BLaER1 treated with 17β-estradiol and CSF1 and Interleukin-3, amounts not matched to agents 10 nM and 100 nM (cell line): ENCODE data around the gene CUZD1.
"Not testable (repeated sequence)": the region's sequence is repeated elsewhere in the genome, so short reads cannot be mapped to it uniquely, and the experiment has no call there.

Experiments
- H3K27ac ChIP-seq, 11 experiments: shearing (Covaris generic); formaldehyde crosslinking; 2 replicates each; pipeline ENCODE4 v1.8.1; 2022
- H3K27me3 ChIP-seq, 11 experiments: shearing (Covaris generic); formaldehyde crosslinking; 2 replicates each; pipeline ENCODE4 v1.8.1; 2022
- H3K36me3 ChIP-seq, 11 experiments: shearing (Covaris generic); formaldehyde crosslinking; 2 replicates each; pipeline ENCODE4 v1.8.1; 2022
- H3K4me1 ChIP-seq, 10 experiments: shearing (Covaris generic); formaldehyde crosslinking; 2 replicates each; pipeline ENCODE4 v1.8.1; 2022
- H3K4me2 ChIP-seq, 11 experiments: shearing (Covaris generic); formaldehyde crosslinking; 2 replicates each; pipeline ENCODE4 v1.8.1; 2022
- H3K4me3 ChIP-seq, 10 experiments: shearing (Covaris generic); formaldehyde crosslinking; 2 replicates each; pipeline ENCODE4 v1.8.1; 2022
- H3K9ac ChIP-seq, 11 experiments: shearing (Covaris generic); formaldehyde crosslinking; 2 replicates each; pipeline ENCODE4 v1.8.1; 2022
- H3K9me3 ChIP-seq, 11 experiments: shearing (Covaris generic); formaldehyde crosslinking; replicated peaks in 1 of 11; 2 replicates each; pipeline ENCODE4 v1.8.1; 2022
- H4K20me1 ChIP-seq, 11 experiments: shearing (Covaris generic); formaldehyde crosslinking; 2 replicates each; pipeline ENCODE4 v1.8.1; 2022
- Cebpa-rat ChIP-seq, 11 experiments: shearing (Covaris generic); IDR thresholded peaks; 2 replicates each; pipeline ENCODE4 v1.8.1; 2022

CUZD1 gene

GRCh38 chr10:122859527-122859926, 13.9 kb upstream of the CUZD1 start:
- 0 out of 22 replicates have a peak overlapping the region, but pooled peaks of 1 of the 11 experiments have one; percentile 7 for H3K27ac ChIP-seq
- peak overlapping the region in 10 of 11 experiments; percentile 4 to 91 (median 66); a peak in 16 of 22 replicates for H3K4me2 ChIP-seq
- no peaks in the 10 kb centered on the region for H3K27me3 ChIP-seq
- no peak for TF ChIP-seq Cebpa-rat (IDR thresholded peaks at IDR 0.05)
- H3K9ac ChIP-seq: no peak overlapping the region
- peaks cover 6 to 68% (median 36%) of the 10 kb centered on the region in 10 experiments; a peak in 17 of 20 replicates for H3K4me1 ChIP-seq
- H3K36me3 ChIP-seq: no peaks in the 10 kb centered on the region
- peaks cover 0 to 31% (median 10%) of the 10 kb centered on the region in 11 experiments; a peak in 10 of 22 replicates for H3K9me3 ChIP-seq
- no peak overlapping the region for H3K4me3 ChIP-seq
- H4K20me1 ChIP-seq: no peaks in the 10 kb centered on the region

GRCh38 chr10:122858042-122858441, 12.4 kb upstream of the CUZD1 start:
- H3K9ac ChIP-seq, H3K27ac ChIP-seq, H3K36me3 ChIP-seq, H3K27me3 ChIP-seq, H3K4me3 ChIP-seq, H4K20me1 ChIP-seq: not testable (repeated sequence)
- H3K4me2 ChIP-seq: peak overlapping the region in 1 of 11 experiments; percentile 70; a peak in 2 of 22 replicates
- H3K9me3 ChIP-seq: peaks cover 0 to 40% (median 13%) of the 10 kb centered on the region in 11 experiments; a peak in 12 of 22 replicates
- H3K4me1 ChIP-seq: peaks cover 6 to 83% (median 47%) of the 10 kb centered on the region in 10 experiments; a peak in 17 of 20 replicates

- Histone ChIP-seq H3K4me3 (no peak overlapping the region), H3K4me2 (peak overlapping the region in 6 of 11 experiments; percentile 16 to 36 (median 28); a peak in 11 of 22 replicates), H3K9ac (no peak overlapping the region), H3K9me3 (peaks cover 9 to 51% (median 25%) of the 10 kb centered on the region in 11 experiments; a peak in 17 of 22 replicates), H3K36me3 (peaks cover 0 to 8% (median 0%) of the 10 kb centered on the region in 11 experiments; a peak in 1 of 22 replicates), H3K27me3 (no peaks in the 10 kb centered on the region), H3K4me1 (peaks cover 6 to 81% (median 46%) of the 10 kb centered on the region in 10 experiments; a peak in 17 of 20 replicates), H4K20me1 (no peaks in the 10 kb centered on the region), H3K27ac (no peak overlapping the region)
- TF ChIP-seq Cebpa-rat (IDR thresholded peaks at IDR 0.05): no peak
These were observed 11.2 kb upstream of the CUZD1 start for GRCh38 chr10:122856902-122857301.

DNA sequence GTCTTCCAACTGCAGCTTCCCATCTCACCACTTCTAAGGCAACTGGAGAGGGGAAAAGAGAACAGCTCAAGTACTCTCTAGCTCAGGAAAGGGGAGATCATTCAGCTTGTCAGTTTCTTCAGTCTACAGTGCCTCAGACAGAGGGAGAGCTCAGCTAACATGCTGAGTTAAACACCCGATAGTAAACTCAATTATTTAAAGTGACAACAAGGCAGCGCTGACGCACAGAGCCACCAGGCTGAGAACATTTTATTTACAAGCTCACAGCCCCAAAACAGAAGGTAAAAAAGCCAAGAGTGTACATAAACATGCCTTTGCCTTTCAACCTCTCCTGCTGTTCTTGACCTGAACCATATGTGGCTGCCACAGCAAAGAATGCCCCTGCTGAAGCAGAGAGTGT, 10.1 kb upstream of the CUZD1 start:
- Histone ChIP-seq H3K4me1 (peaks cover 6 to 76% (median 43%) of the 10 kb centered on the region in 10 experiments; a peak in 17 of 20 replicates), H3K27ac (no peak overlapping the region), H3K4me2 (peak overlapping the region in 4 of 11 experiments; percentile 16 to 36 (median 26); a peak in 3 of 22 replicates), H3K9ac (no peak overlapping the region), H3K27me3 (no peaks in the 10 kb centered on the region), H3K9me3 (peaks cover 12 to 63% (median 36%) of the 10 kb centered on the region in 11 experiments; a peak in 17 of 22 replicates), H4K20me1 (no peaks in the 10 kb centered on the region), H3K4me3 (no peak overlapping the region), H3K36me3 (peaks cover 0 to 8% (median 0%) of the 10 kb centered on the region in 11 experiments; a peak in 1 of 22 replicates)
- TF ChIP-seq Cebpa-rat (IDR thresholded peaks at IDR 0.05): no peak

DNA sequence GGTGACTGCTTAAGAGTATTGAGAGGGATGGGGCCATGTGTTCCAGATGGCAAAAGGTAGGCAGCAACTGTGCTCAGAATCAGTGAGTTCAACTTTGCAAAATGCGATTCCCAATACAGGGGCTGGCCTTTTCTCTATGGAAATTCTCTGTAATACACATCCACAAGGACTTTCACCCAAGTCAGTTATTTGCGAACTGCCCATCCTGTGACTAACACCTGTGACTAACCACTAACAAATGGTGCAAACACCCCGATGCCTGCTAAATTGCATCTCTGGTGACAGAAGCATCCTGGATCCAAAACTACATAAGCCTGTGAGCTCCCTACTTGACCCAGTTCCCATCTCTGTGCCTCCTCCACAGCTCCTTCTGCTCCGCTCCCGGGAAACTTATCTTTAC, 9.0 kb upstream of the CUZD1 start:
- Histone ChIP-seq H3K36me3 (peaks cover 0 to 8% (median 0%) of the 10 kb centered on the region in 11 experiments; a peak in 1 of 22 replicates), H3K4me3 (no peak overlapping the region), H3K27me3 (no peaks in the 10 kb centered on the region), H4K20me1 (no peaks in the 10 kb centered on the region), H3K9ac (no peak overlapping the region), H3K9me3 (peaks cover 12 to 72% (median 38%) of the 10 kb centered on the region in 11 experiments; a peak in 17 of 22 replicates), H3K27ac (no peak overlapping the region), H3K4me2 (peak overlapping the region in 4 of 11 experiments; percentile 4 to 43 (median 33); a peak in 5 of 22 replicates), H3K4me1 (peaks cover 6 to 76% (median 45%) of the 10 kb centered on the region in 10 experiments; a peak in 17 of 20 replicates)
- TF ChIP-seq Cebpa-rat (IDR thresholded peaks at IDR 0.05): no peak

- Histone ChIP-seq H3K4me2 (peak overlapping the region in 8 of 11 experiments; percentile 1 to 47 (median 25); a peak in 10 of 22 replicates), H3K9ac (no peak overlapping the region), H4K20me1 (no peaks in the 10 kb centered on the region), H3K36me3 (peaks cover 0 to 8% (median 0%) of the 10 kb centered on the region in 11 experiments; a peak in 1 of 22 replicates), H3K27ac (peak overlapping the region in 1 of 11 experiments; percentile 26; a peak in 1 of 22 replicates), H3K4me3 (no peak overlapping the region), H3K9me3 (peaks cover 12 to 72% (median 38%) of the 10 kb centered on the region in 11 experiments; a peak in 17 of 22 replicates), H3K27me3 (no peaks in the 10 kb centered on the region), H3K4me1 (peaks cover 6 to 76% (median 45%) of the 10 kb centered on the region in 10 experiments; a peak in 17 of 20 replicates)
- TF ChIP-seq Cebpa-rat (IDR thresholded peaks at IDR 0.05): no peak
These were observed 8.1 kb upstream of the CUZD1 start for GRCh38 chr10:122853665-122854313.

GRCh38 chr10:122852261-122852660, 6.6 kb upstream of the CUZD1 start:
- no peak for TF ChIP-seq Cebpa-rat (IDR thresholded peaks at IDR 0.05)
- Histone ChIP-seq H3K4me3 (no peak overlapping the region), H3K9ac (no peak overlapping the region), H3K36me3 (peaks cover 0 to 8% (median 0%) of the 10 kb centered on the region in 11 experiments; a peak in 1 of 22 replicates), H3K27ac (0 out of 22 replicates have a peak overlapping the region, but pooled peaks of 1 of the 11 experiments have one; percentile 4), H3K4me1 (peaks cover 18 to 81% (median 56%) of the 10 kb centered on the region in 10 experiments), H3K9me3 (peaks cover 12 to 69% (median 38%) of the 10 kb centered on the region in 11 experiments; a peak in 17 of 22 replicates), H3K27me3 (no peaks in the 10 kb centered on the region), H3K4me2 (no peak overlapping the region), H4K20me1 (no peaks in the 10 kb centered on the region)

- no peaks in the 10 kb centered on the region for H3K27me3 ChIP-seq
- no peak for TF ChIP-seq Cebpa-rat (IDR thresholded peaks at IDR 0.05)
- H3K36me3 ChIP-seq: peaks cover 0 to 8% (median 0%) of the 10 kb centered on the region in 11 experiments; a peak in 1 of 22 replicates
- peak overlapping the region in 3 of 11 experiments; percentile 71 to 80 (median 76); a peak in 4 of 22 replicates for H3K27ac ChIP-seq
- H3K4me1 ChIP-seq: peaks cover 13 to 81% (median 63%) of the 10 kb centered on the region in 10 experiments
- H4K20me1 ChIP-seq: no peaks in the 10 kb centered on the region
- H3K9ac ChIP-seq: no peak overlapping the region
- H3K9me3 ChIP-seq: peaks cover 12 to 59% (median 35%) of the 10 kb centered on the region in 11 experiments; a peak in 17 of 22 replicates
- peak overlapping the region in 8 of 11 experiments; percentile 62 to 88 (median 79); a peak in 12 of 22 replicates for H3K4me2 ChIP-seq
- H3K4me3 ChIP-seq: no peak overlapping the region
These were observed 5.3 kb upstream of the CUZD1 start for GRCh38 chr10:122850705-122851640.
